ENCODE measurements around the gene PDE9A. TPM values are rescaled to one million over a fixed set of nuclear protein-coding genes. Genes with fewer than 3 reads are reported as not detected.

The PDE9A gene
- total and polyA plus RNA-seq, 2 of the 4 experiments (the other 2 are of a cell fraction) = 0.89 to 0.90 TPM

DNA sequence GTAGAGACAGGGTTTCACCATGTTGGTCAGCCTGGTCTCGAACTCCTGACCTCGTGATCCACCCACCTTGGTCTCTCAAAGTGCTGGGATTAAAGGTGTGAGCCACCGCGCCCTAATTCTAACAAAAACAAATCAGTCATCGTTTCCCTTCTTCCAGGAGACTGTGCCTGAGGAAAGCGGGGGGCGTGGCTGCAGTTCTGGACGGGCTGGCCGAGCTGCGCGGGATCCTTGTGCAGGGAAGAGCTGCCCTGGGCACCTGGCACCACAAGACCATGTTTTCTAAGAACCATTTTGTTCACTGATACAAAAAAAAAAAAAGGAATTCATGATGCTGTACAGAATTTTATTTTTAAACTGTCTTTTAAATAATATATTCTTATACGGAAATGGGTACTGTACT lies 121.7 kb downstream of the PDE9A start:
- Histone ChIP-seq H3K18ac (ENCODE audit: low read depth, low read length) (no peak overlapping the region), H2BK120ac (ENCODE audit: low read depth, low read length) (no peak overlapping the region), H2AK5ac (ENCODE audit: low read depth, low read length) (no peak overlapping the region), H3K9ac (ENCODE audit: low read depth, low read length) (no peak overlapping the region), H2BK20ac (ENCODE audit: low read depth, low read length) (no peak overlapping the region), H4K8ac (ENCODE audit: low read depth in 2 of 2, low read length in 2 of 2) (no peak overlapping the region), H3K56ac (ENCODE audit: extremely low read depth, insufficient read depth, low read length) (no peak overlapping the region), H2BK5ac (ENCODE audit: low read depth, low read length, poor library complexity, severe bottlenecking) (no peak overlapping the region), H4K91ac (ENCODE audit: insufficient read depth, low read depth, low read length) (no peak overlapping the region), H3K36me3 (ENCODE audit: control insufficient read depth, insufficient read depth, low read length) (no peaks in the 10 kb centered on the region), H3K4me2 (ENCODE audit: low read depth, low read length) (no peak overlapping the region), H3K14ac (replicated peaks; ENCODE audit: low read depth, low read length) (no peak overlapping the region), H4K5ac (ENCODE audit: low read depth, low read length) (no peak overlapping the region), H4K20me1 (ENCODE audit: insufficient read depth, low read length) (no peaks in the 10 kb centered on the region), H3K4me1 (ENCODE audit: control insufficient read depth, insufficient read depth, low read length) (no peaks in the 10 kb centered on the region), H3K9me1 (ENCODE audit: insufficient read depth, low read length) (no peaks in the 10 kb centered on the region), H2AK9ac (replicated peaks; ENCODE audit: low read depth, low read length, poor library complexity) (no peak overlapping the region), H3K27ac (ENCODE audit: insufficient read depth, low read length) (no peak overlapping the region), H3K27me3 (ENCODE audit: control insufficient read depth, insufficient read depth, low read length) (peaks cover 14% of the 10 kb centered on the region), H3K4ac (ENCODE audit: low read depth, low read length) (no peak overlapping the region), H3K4me3 (ENCODE audit: insufficient read depth, low read depth, low read length) (no peak overlapping the region), H3K9me3 (ENCODE audit: control insufficient read depth, insufficient read depth, low read length) (no peaks in the 10 kb centered on the region), H3K79me1 (ENCODE audit: low read depth in 1 of 2, low read length in 2 of 2) (no peaks in the 10 kb centered on the region), H2BK15ac (ENCODE audit: low read depth, low read length) (no peak overlapping the region), H2AFZ (replicated peaks; ENCODE audit: low read length, poor library complexity) (no peak overlapping the region), H3K23ac (ENCODE audit: low read depth, low read length) (no peak overlapping the region)
- dilution Hi-C loops (cut with HindIII; ENCODE audit: low sequenced_read_pairs, unreplicated experiment) (no loop called here), intact Hi-C loops (cut with micrococcal nuclease) (no loop called here), in situ Hi-C loops (cut with MboI; ENCODE audit: low sequenced_read_pairs) (no loop called here)
- WGBS, 2 experiments (ENCODE audit: extremely low coverage in 2 of 2, insufficient read length in 1 of 2) = no CpG with 5 or more reads among the region's 12 CpGs
- DNase-seq (no peak), ATAC-seq (ENCODE audit: low read depth) (no peak)
- CTCF ChIA-PET = no interaction called here
- TF ChIP-seq, protein P1, sequence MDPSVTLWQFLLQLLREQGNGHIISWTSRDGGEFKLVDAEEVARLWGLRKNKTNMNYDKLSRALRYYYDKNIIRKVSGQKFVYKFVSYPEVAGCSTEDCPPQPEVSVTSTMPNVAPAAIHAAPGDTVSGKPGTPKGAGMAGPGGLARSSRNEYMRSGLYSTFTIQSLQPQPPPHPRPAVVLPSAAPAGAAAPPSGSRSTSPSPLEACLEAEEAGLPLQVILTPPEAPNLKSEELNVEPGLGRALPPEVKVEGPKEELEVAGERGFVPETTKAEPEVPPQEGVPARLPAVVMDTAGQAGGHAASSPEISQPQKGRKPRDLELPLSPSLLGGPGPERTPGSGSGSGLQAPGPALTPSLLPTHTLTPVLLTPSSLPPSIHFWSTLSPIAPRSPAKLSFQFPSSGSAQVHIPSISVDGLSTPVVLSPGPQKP (IDR thresholded peaks at IDR 0.05; ENCODE audit: borderline replicate concordance, low read depth, low read length) = no peak
- no peak for TF ChIP-seq MXI1 (IDR thresholded peaks at IDR 0.05; ENCODE audit: borderline replicate concordance, low read depth, low read length)
- no TSS peak for BruUV-seq (replicated peaks)
- POLR2A ChIA-PET (ENCODE audit: unreplicated experiment) = no interaction called here
